Smooth muscle cell (in vitro differentiated cells): Measurements from ENCODE around the gene KIAA1549. TPM values are rescaled to one million over a fixed set of nuclear protein-coding genes. Genes with fewer than 3 reads are reported as not detected.

Source experiments
- DNase-seq: peaks from one replicate; lab custom pipeline; 2025; ENCODE audit not compliant: unreplicated experiment; lab: John Stamatoyannopoulos, UW
- H2AFZ ChIP-seq: fragments of 200-600 bp; sonication (generic); 2 replicates; pipeline ENCODE4 v1.6.0; 2016; ENCODE audit warnings: antibody characterized with exemption, low read depth, mild to moderate bottlenecking
- H3F3A ChIP-seq: fragments of 200-600 bp; sonication (generic); 2 replicates; pipeline ENCODE4 v1.6.0; 2017; ENCODE audit warnings: antibody characterized with exemption, low read depth
- H3K27ac ChIP-seq: fragments of 200-600 bp; sonication (generic); 2 replicates; pipeline ENCODE4 v1.5.1; 2016; ENCODE audit warnings: low read depth, mild to moderate bottlenecking
- H3K27me3 ChIP-seq: fragments of 200-600 bp; sonication (generic); 2 replicates; pipeline ENCODE4 v1.6.1; 2016; ENCODE audit warnings: low read depth, mild to moderate bottlenecking
- H3K36me3 ChIP-seq: fragments of 200-600 bp; sonication (generic); 2 replicates; pipeline ENCODE4 v1.5.1; 2016; ENCODE audit warnings: low read depth
- H3K4me1 ChIP-seq: fragments of 200-600 bp; sonication (generic); 2 replicates; pipeline ENCODE4 v1.5.1; 2016; ENCODE audit warnings: low read depth
- H3K4me2 ChIP-seq: fragments of 200-600 bp; sonication (generic); 2 replicates; pipeline ENCODE4 v1.6.0; 2016; ENCODE audit warnings: mild to moderate bottlenecking
- H3K4me3 ChIP-seq: fragments of 200-600 bp; sonication (generic); 2 replicates; pipeline ENCODE4 v1.5.1; 2016; ENCODE audit warnings: mild to moderate bottlenecking
- H3K79me2 ChIP-seq: fragments of 200-600 bp; sonication (generic); 2 replicates; pipeline ENCODE4 v1.6.0; 2016; ENCODE audit warnings: low read depth, mild to moderate bottlenecking
- H3K9ac ChIP-seq: fragments of 200-600 bp; sonication (generic); 2 replicates; pipeline ENCODE4 v1.6.0; 2016; ENCODE audit warnings: low read depth
- H3K9me3 ChIP-seq: fragments of 200-600 bp; sonication (generic); replicated peaks from 2 replicates; pipeline ENCODE4 v1.5.1; 2016; ENCODE audit warnings: low read depth
- H4K20me1 ChIP-seq: fragments of 200-600 bp; sonication (generic); 2 replicates; pipeline ENCODE4 v1.6.0; 2016; ENCODE audit warnings: low read depth
- WGBS: methylation state at CpG from one replicate; pipeline ENCODE4 v1.1.7; 2016; ENCODE audit warnings: low lambda C conversion rate; 5-methylcytosine and 5-hydroxymethylcytosine counted together
- polyA plus RNA-seq: library from polyadenylated mRNA; unstranded; fragments of >200 nt; fragmentation: Nextera tagmentation; extraction: Ambion mirVana; gene quantifications from 2 replicates; pipeline ENCODE4 v1.2.1, GENCODE V29; 2016
- total RNA-seq: library from RNA; depleted of rRNA; stranded (reverse); fragments of >200 nt; gene quantifications from 2 replicates; pipeline ENCODE4 v1.2.3, GENCODE V29; 2014
- TF ChIP-seq, protein P1 (sequence below): fragments of 200-600 bp; sonication (generic); IDR thresholded peaks from 2 replicates; pipeline ENCODE4 v1.5.1; 2017; ENCODE audit warnings: borderline replicate concordance, mild to moderate bottlenecking, antibody characterized with exemption; ENCODE audit not compliant: insufficient read depth, poor library complexity, severe bottlenecking

KIAA1549 gene
- total and polyA plus RNA-seq, 2 experiments from 2014 or later = 4.1 to 7.1 TPM

DNA sequence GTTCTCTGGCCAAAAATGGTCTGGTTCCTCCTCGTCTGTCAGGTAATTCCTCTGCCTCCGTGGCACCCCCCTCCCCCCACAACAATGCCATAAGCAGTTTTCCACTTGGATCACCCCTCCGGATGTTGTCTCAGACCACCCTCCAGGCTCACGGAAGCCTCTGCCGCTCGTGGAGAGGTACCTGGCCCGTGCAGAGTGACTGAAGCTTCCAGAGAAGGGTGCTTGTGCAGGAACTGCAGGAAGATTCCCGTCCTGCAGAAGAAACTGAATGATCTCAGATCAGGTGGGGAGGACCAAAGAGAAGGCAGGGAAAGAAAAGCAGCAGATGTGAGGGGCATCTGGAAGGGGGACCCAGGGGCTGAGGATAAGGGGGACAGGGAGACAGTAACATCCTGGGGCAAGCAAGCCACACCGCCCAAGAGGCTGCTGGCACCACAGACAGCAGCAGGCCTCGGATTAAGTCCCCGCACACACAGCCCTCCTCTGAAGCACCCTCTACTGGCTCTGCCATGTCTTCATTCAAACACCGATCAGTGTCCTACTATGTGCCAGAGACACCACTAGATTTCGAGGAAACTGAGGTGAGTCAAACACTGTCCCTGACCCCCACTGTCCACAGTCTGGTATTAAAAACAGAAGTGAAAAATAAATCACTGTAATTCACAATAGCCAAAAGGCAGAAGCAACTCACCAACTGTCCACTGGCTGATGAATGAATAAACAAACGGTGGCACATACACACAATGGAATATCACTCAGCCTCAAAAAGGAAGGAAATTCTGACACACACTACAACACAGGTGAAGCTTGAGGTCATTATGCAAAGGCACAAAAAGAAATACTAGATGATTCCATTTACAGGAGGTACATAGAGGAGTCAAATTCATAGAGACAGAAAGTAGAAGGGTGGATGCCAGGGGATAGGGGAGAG lies 26.4 kb downstream of the KIAA1549 start:
- no peaks in the 10 kb centered on the region for H3F3A ChIP-seq
- DNase-seq = no peak
- TF ChIP-seq, protein P1, sequence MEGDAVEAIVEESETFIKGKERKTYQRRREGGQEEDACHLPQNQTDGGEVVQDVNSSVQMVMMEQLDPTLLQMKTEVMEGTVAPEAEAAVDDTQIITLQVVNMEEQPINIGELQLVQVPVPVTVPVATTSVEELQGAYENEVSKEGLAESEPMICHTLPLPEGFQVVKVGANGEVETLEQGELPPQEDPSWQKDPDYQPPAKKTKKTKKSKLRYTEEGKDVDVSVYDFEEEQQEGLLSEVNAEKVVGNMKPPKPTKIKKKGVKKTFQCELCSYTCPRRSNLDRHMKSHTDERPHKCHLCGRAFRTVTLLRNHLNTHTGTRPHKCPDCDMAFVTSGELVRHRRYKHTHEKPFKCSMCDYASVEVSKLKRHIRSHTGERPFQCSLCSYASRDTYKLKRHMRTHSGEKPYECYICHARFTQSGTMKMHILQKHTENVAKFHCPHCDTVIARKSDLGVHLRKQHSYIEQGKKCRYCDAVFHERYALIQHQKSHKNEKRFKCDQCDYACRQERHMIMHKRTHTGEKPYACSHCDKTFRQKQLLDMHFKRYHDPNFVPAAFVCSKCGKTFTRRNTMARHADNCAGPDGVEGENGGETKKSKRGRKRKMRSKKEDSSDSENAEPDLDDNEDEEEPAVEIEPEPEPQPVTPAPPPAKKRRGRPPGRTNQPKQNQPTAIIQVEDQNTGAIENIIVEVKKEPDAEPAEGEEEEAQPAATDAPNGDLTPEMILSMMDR = no peak
- peaks cover 6% of the 10 kb centered on the region for H3K79me2 ChIP-seq
- no peak overlapping the region for H3K4me3 ChIP-seq
- H2AFZ ChIP-seq = no peak overlapping the region
- no peaks in the 10 kb centered on the region for H3K4me1 ChIP-seq
- H4K20me1 ChIP-seq = peaks cover 36% of the 10 kb centered on the region
- no peak overlapping the region for H3K9ac ChIP-seq
- H3K27me3 ChIP-seq = no peaks in the 10 kb centered on the region
- H3K9me3 ChIP-seq = no peaks in the 10 kb centered on the region
- H3K4me2 ChIP-seq = no peak overlapping the region
- H3K27ac ChIP-seq = no peak overlapping the region
- no peaks in the 10 kb centered on the region for H3K36me3 ChIP-seq
- WGBS = 77% methylated on average over 14 of the region's 14 CpGs

DNA sequence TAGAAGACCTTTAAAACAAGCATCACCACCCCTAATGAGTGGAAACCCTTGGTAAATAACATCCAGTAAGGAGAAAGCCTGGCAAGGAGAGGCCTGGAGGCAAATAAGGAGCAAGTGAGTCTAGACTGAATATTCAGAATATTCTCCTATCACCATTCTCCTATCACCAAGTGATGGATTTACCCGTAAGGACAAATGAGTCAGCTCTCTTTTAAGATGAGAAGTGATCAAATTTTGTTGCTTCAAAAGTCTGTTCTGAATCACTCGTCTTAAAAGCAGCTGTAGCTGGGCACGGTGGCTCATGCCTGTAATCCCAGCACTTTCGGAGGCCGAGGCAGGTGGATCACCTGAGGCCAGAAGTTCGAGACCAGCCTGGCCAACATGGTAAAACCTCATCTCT lies 28.4 kb downstream of the KIAA1549 start:
- Histone ChIP-seq H3K9ac (no peak overlapping the region), H2AFZ (no peak overlapping the region), H3K4me2 (no peak overlapping the region), H3K27me3 (no peaks in the 10 kb centered on the region), H3K4me1 (no peaks in the 10 kb centered on the region), H3K36me3 (no peaks in the 10 kb centered on the region), H3K79me2 (peaks cover 2% of the 10 kb centered on the region), H3K4me3 (no peak overlapping the region), H3K9me3 (no peaks in the 10 kb centered on the region), H3F3A (no peaks in the 10 kb centered on the region), H4K20me1 (peaks cover 26% of the 10 kb centered on the region), H3K27ac (peak overlapping the region; percentile 1)
- TF ChIP-seq, protein P1 = no peak
- WGBS = 56% methylated on average over 6 of the region's 6 CpGs
- DNase-seq = no peak

DNA sequence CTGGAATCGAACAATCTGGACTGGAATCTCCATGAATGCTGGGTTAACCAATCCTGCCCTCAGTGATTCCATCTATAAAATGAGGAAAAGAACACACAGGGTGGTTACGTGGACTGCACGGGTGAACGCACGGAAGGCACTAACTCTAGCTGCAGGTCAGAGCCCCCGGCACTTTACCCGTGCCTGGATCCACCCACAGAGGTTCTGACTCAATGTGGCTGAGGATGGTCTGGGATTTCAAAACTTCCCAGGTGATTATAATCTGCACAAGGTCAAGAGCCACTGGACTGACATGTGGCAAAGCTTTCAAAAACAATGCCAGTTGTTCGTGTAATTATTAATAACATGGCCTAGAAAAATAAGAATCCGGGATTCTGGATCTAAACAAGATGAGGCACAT lies 29.2 kb downstream of the KIAA1549 start:
- TF ChIP-seq, protein P1 = no peak
- H3K4me3 ChIP-seq = no peak overlapping the region
- H3K4me1 ChIP-seq = no peaks in the 10 kb centered on the region
- H3K27ac ChIP-seq = no peak overlapping the region
- H3K79me2 ChIP-seq = peaks cover 2% of the 10 kb centered on the region
- H3K36me3 ChIP-seq = no peaks in the 10 kb centered on the region
- H3K27me3 ChIP-seq = no peaks in the 10 kb centered on the region
- H4K20me1 ChIP-seq = peaks cover 23% of the 10 kb centered on the region
- H3K4me2 ChIP-seq = no peak overlapping the region
- WGBS = 73% methylated on average over 9 of the region's 9 CpGs
- no peaks in the 10 kb centered on the region for H3F3A ChIP-seq
- no peaks in the 10 kb centered on the region for H3K9me3 ChIP-seq
- no peak overlapping the region for H2AFZ ChIP-seq
- H3K9ac ChIP-seq = no peak overlapping the region
- DNase-seq = no peak
